ENCODE measurements around the gene DUSP11.

DNA sequence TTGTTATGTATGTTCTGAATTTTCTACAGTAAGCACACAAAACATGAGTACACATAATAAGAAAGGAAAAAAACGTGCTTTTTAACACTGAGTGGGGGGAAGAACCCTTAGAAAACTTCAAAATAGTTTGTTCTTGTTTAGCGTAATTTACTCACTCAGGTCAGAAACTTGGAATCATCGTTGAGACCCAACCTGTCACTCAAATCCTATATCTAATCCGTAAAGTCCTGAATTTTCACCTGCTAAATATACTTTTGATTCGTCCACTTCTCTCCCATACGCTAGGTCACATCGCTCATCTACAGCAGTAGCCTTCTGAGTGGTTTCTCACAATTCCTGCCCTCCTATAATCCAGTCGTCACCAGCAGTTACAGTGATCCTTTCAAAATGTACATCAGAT, 43.5 kb downstream of the DUSP11 start:
- TF ChIP-seq, protein P1, sequence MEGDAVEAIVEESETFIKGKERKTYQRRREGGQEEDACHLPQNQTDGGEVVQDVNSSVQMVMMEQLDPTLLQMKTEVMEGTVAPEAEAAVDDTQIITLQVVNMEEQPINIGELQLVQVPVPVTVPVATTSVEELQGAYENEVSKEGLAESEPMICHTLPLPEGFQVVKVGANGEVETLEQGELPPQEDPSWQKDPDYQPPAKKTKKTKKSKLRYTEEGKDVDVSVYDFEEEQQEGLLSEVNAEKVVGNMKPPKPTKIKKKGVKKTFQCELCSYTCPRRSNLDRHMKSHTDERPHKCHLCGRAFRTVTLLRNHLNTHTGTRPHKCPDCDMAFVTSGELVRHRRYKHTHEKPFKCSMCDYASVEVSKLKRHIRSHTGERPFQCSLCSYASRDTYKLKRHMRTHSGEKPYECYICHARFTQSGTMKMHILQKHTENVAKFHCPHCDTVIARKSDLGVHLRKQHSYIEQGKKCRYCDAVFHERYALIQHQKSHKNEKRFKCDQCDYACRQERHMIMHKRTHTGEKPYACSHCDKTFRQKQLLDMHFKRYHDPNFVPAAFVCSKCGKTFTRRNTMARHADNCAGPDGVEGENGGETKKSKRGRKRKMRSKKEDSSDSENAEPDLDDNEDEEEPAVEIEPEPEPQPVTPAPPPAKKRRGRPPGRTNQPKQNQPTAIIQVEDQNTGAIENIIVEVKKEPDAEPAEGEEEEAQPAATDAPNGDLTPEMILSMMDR (IDR thresholded peaks at IDR 0.05): no peak
- no peak for TF ChIP-seq POLR2A (IDR thresholded peaks at IDR 0.05)
